22Rv1 (cell line): ENCODE data around the gene ZNF329.

Experiments
- CTCF ChIP-seq: fragments of 450-650 bp; IDR thresholded peaks from 2 replicates; pipeline ENCODE4 v1.5.1; 2017; ENCODE audit warnings: mild to moderate bottlenecking
- ZFX ChIP-seq: fragments of 450-650 bp; IDR thresholded peaks from 2 replicates; pipeline ENCODE4 v1.6.1; 2017; ENCODE audit warnings: antibody characterized with exemption, borderline replicate concordance

- TF ChIP-seq CTCF (no peak), ZFX (no peak)
Observed at GRCh38 chr19:58129284-58129683, 21.3 kb downstream of the ZNF329 start.
